OCI-LY1 (cell line): Measurements from ENCODE around the gene ACTL10.

Experiments
- EZH2 ChIP-seq: fragments of 200-600 bp; sonication (generic), shearing (Covaris generic); IDR thresholded peaks from 2 replicates; pipeline ENCODE4 v1.8.0; 2017; ENCODE audit warnings: borderline replicate concordance, mixed run types, mild to moderate bottlenecking, antibody characterized with exemption, low read length, moderate library complexity, mixed read lengths
- TF ChIP-seq, protein P1 (sequence below): fragments of 200-600 bp; sonication (generic), shearing (Covaris generic); IDR thresholded peaks from 2 replicates; pipeline ENCODE4 v1.5.1; 2017; ENCODE audit warnings: mild to moderate bottlenecking, antibody characterized with exemption, low read length, moderate library complexity, mixed read lengths

DNA sequence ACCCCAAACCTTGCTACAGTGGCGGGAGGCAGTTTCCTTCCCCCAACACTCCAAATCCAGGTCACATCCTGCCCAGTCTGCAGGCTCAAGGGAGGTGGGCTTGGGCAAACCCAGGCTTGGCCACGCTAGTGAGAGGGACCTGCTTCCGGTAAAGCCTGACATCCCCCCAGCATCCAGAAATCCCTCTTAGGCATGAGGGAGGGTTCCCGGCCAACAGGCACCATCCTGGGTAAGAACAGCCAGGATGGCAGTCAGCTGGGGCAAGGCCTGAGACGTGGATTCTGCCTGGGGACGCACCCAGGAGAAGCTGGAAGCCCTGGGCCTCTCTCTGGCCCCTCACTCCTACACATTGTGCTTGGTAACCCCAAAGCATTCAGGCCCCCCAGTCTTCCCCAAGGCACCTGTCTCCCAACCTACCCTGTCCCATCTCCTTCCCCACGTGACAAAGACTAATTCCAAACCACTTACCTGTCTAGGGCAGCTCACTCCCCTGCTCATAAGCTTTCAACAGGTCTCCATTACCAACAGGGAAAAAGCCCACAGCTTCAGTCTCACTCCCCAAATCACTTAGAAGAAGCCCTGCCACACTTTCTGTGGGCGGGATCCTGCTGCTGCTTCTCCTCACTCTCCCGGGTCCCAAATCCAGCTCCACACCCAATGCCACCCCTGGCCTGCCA, 2.5 kb upstream of the ACTL10 start:
- TF ChIP-seq, protein P1, sequence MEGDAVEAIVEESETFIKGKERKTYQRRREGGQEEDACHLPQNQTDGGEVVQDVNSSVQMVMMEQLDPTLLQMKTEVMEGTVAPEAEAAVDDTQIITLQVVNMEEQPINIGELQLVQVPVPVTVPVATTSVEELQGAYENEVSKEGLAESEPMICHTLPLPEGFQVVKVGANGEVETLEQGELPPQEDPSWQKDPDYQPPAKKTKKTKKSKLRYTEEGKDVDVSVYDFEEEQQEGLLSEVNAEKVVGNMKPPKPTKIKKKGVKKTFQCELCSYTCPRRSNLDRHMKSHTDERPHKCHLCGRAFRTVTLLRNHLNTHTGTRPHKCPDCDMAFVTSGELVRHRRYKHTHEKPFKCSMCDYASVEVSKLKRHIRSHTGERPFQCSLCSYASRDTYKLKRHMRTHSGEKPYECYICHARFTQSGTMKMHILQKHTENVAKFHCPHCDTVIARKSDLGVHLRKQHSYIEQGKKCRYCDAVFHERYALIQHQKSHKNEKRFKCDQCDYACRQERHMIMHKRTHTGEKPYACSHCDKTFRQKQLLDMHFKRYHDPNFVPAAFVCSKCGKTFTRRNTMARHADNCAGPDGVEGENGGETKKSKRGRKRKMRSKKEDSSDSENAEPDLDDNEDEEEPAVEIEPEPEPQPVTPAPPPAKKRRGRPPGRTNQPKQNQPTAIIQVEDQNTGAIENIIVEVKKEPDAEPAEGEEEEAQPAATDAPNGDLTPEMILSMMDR = no peak
- no peak for TF ChIP-seq EZH2
